Glomerular visceral epithelial cell (primary cell): Measurements from ENCODE around the gene RASGRF1.
"Not testable (repeated sequence)": the region's sequence is repeated elsewhere in the genome, so short reads cannot be mapped to it uniquely, and the experiment has no call there.

Experiments used
- DNase-seq: peaks from one replicate; pipeline ENCODE4 v3.0.0-alpha.2; 2016; ENCODE audit errors: extremely low spot score

Gene RASGRF1

GRCh38 chr15:79006071-79006470 lies 84.5 kb downstream of the RASGRF1 start:
- DNase-seq: no peak

GRCh38 chr15:79004336-79004735 lies 86.2 kb downstream of the RASGRF1 start:
- DNase-seq: peak; percentile 80

GRCh38 chr15:79003896-79004295 lies 86.7 kb downstream of the RASGRF1 start:
- DNase-seq: no peak

- DNase-seq: peak; percentile 62
These were observed 87.3 kb downstream of the RASGRF1 start for GRCh38 chr15:79003301-79003700.

- DNase-seq: peak; percentile 21
These were observed 88.0 kb downstream of the RASGRF1 start for GRCh38 chr15:79002581-79002980.

- no peak for DNase-seq
These were observed 90.9 kb downstream of the RASGRF1 start for GRCh38 chr15:78999636-79000035.

GRCh38 chr15:78998526-78998925 lies 92.1 kb downstream of the RASGRF1 start:
- DNase-seq: no peak

- DNase-seq: no peak
These were observed 92.5 kb downstream of the RASGRF1 start for GRCh38 chr15:78997981-78998499.

GRCh38 chr15:78996894-78997275 lies 93.7 kb downstream of the RASGRF1 start:
- DNase-seq: peak; percentile 38

- no peak for DNase-seq
These were observed 94.4 kb downstream of the RASGRF1 start for GRCh38 chr15:78995921-78996893.

- not testable (repeated sequence) for DNase-seq
These were observed 95.4 kb downstream of the RASGRF1 start for GRCh38 chr15:78995161-78995560.

GRCh38 chr15:78993931-78994530 lies 96.5 kb downstream of the RASGRF1 start:
- no peak for DNase-seq

- DNase-seq: no peak
These were observed 97.2 kb downstream of the RASGRF1 start for GRCh38 chr15:78993257-78993930.

GRCh38 chr15:78992416-78993256 lies 97.9 kb downstream of the RASGRF1 start:
- no peak for DNase-seq

GRCh38 chr15:78991879-78992278 lies 98.7 kb downstream of the RASGRF1 start:
- DNase-seq: no peak

GRCh38 chr15:78991476-78991875 lies 99.1 kb downstream of the RASGRF1 start:
- peak; percentile 38 for DNase-seq

- DNase-seq: no peak
These were observed 100.3 kb downstream of the RASGRF1 start for GRCh38 chr15:78990278-78990677.

- no peak for DNase-seq
These were observed 100.8 kb downstream of the RASGRF1 start for GRCh38 chr15:78989701-78990240.

GRCh38 chr15:78988361-78988911 lies 102.1 kb downstream of the RASGRF1 start:
- DNase-seq: peak; percentile 98

- no peak for DNase-seq
These were observed 102.8 kb downstream of the RASGRF1 start for GRCh38 chr15:78987556-78988360.
